HG03060 (cell line): ENCODE data around the gene RRM2.

ENCODE experiments used
- ATAC-seq: cut with Tn5 transposase; IDR thresholded peaks from one replicate; pipeline ENCODE4 v1.9.1; 2021; ENCODE audit warnings: low read depth, moderate number of reproducible peaks; ENCODE audit not compliant: unreplicated experiment

Gene RRM2

DNA sequence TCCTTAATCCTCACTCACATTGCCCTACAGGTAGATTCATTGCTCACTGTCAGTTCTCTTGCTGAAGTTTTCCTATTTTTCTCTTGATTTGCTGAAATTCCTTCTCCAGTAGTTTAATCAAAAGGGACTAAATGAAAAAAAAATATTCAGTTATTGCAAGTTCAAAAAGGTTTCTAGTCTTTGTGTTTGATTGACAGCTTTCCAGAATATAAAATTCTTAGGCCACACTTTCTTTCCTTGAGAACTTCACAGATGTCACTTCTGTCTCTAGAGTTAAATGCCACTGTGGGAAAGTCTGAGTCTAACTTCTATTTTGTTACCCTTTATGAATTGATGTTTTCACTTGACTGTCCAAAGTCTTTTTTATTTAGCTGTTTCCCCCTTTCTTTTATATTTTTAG is 25.7 kb downstream of the RRM2 start:
- no peak for ATAC-seq

DNA sequence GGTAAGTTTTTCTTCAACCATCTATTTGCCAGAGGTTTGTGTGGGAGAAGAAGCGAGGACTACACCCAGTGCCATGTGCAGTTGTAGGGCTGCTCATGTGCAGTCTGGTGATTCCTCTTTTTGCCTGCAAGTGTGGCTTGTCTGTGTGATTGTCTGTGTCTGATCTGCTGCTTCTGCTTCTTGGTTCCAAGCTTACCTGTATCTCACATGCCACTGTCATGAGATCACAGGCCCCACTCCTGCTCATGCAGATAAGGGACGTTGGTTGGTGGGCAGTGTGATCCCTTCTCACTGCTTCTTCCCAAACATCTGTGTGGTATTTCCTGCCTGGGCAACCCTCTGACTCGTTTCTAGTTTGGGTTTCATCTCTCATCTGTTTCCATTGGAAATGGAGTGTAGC is 27.1 kb downstream of the RRM2 start:
- ATAC-seq, result no peak

DNA sequence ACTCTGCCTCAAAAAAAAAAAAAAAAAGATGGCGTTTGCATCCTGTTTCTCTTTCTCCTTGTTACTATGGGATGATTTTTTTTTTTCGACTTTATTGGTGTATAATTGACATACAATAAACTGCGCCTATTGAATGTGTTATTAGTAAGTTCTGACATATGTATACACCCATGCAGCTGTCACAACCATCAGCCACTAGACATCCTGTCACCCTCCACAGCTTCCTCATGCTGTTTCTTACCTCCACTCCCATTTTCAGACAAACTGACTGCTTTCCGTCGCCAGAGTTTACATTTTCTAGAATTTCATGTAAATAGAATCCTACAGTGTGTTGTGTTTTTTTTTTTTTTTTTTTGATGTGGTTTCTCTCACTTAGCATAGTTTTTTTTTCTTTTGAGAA is 27.9 kb downstream of the RRM2 start:
- ATAC-seq, result no peak

DNA sequence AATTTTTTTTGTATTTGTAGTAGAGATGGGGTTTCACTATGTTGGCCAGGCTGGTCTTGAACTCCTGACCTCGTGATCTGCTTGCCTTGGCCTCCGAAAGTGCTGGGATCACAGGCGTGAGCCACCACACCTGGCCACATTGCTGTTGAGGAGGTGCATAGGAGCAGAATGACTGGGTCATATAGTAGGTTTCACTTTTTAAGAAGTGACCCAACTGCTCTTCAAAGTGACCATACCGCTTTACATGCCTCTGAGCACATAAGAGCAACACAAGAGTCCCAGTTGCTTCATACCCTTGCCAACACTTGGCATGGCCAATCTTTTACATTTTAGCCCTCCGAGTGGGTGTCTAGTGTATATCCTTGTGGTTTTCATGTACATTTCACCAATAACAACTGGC is 28.9 kb downstream of the RRM2 start:
- no peak for ATAC-seq

DNA sequence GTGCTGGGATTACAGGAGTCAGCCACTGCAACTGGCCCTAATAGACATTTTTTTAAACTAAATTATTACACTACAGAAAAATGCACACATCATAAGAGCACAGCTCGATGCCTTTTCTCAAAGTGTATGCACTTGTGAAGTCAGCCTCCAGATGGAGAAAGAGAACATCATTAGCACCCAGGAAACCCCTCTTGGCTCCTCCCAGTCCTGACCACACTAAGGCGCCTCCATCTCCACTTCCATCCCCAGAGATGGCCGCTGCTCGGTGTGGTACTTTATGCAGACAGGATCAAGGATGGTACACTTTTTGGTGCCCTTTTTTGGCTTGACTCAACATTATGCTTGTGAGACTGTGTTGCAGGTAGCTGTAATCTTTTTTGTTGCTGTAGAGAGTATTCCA is 34.8 kb downstream of the RRM2 start:
- no peak for ATAC-seq

DNA sequence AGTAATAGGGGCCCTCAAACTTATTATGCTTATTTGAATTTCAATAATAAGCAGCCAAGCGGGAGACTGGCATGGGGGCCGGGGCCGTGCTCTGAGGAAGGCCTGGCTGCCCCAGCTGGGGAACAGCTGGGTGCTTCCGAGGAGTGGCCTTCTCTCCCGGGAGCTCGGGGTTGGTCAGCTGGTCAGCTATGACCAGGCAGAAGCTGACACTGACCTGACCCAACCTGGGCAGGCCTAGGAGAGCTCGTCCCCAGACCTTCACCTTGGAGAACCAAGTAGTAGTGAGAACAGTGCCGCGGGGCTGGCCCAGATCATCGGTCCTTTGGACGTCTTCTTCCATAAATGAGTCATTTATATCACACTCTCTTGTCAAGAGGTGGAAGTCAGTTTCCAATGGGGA is 36.1 kb downstream of the RRM2 start:
- no peak for ATAC-seq

DNA sequence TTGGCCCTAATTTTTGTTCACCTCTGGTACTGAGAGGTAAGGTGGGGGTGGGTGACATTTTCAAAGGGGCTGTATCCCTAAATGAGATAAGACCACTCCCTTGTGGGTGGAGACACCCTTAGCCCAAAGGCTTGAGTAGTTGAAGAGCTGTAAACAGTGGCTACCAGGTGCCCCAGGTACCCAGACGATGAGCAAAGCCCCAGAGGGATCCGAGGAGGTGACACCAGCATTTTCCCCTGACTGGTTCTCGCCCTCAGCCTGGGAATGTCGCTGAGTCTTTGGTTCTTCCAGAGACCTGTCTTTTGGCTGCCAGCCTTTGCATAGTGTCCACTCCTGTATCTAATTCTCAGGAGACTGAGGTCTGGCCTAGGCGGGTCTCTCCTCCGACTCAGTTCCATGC is 36.5 kb downstream of the RRM2 start:
- no peak for ATAC-seq

DNA sequence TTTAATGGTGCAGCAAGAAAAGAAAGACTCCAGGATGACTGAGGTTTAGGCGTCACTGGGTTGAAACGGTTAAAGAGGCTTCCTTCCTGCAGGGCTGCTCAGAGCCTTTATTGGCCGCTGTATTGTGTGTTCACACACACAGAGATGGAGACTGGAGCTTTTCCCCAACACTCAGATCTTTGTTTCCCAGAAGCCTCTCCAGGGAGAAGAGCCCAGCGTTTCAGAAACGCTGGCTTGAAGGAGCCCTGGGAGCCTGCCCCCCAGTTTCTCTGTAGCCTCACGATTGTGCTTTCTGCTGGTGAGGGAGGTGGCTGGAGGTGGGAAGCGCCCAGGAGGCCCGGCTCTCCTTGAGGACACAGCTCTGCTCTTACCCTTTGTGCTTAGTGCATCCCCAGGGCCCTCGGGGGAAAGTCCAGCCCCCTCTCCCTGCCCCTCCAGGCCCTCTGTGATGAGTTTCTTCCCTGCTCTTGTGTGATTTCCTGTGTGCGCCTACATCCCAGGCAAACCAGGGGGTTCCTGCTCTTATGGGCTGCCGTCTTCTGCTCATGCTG is 37.1 kb downstream of the RRM2 start:
- ATAC-seq, result no peak

DNA sequence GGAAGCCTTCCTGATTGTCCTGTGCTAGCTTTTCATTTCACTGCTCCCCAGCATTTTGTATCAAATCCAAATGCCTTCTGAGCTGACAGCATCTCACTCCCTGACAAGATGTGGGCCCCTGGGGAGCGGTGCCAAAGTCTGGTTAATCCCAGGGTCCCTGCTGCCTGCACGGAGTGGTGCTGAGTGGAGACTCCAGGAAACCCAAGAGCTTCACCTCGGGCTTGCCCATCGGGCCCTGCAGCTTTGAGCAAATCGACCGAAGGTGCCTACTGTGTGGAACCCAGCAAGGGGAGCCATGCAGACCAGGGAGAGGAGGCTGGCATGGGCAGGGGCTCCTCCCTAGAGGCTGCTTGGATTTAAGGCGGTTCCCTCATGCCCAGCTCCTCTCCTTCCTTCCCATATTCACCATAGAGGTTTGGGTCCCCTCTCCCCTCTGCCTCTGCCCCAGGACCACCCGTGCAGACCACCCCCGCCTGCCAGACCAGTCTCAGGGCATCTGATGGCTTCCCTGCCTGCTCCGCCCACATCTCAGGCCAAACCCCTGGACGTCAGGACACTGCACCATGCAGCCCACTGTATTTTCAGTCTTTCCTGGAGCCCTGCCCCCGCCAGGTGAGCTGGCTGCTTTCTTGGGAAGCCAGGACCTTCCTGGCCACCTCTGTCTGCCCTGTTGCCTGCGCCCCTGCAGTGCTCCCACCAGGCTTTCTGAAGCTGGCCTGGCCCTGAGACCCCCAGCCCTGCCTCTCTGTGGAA is 37.8 kb downstream of the RRM2 start:
- ATAC-seq, result no peak

DNA sequence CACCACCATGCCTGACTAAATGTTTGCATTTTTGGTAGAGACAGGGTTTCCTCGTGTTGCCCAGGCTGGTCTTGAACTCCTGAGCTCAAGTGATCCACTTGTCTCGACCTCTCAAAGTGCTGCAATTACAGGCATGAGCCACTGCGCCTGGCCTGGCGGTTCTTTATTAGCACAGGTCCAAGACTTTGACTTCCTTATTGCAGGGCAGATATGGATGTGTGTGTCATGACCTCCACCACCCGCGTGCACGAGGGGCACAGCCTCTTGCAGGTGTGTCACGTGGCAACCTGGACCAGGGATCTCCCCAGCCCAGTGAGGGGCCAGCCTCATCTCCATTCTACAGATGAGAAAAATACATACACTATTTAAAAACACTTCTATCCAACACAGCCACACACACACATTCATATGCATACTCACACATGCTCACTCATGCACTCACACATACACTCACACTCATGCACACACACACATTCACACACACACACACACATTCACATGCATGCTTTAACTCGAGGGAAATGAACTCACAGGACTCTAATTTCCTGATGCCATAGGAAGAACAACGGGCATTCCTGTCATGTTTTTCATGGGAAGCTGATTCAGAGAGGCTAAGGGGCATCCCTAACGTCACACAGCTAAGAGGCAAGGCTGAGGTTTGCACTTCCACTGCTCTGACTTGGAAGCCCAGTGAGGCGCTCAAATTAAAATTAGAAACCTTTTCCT is 38.8 kb downstream of the RRM2 start:
- no peak for ATAC-seq

DNA sequence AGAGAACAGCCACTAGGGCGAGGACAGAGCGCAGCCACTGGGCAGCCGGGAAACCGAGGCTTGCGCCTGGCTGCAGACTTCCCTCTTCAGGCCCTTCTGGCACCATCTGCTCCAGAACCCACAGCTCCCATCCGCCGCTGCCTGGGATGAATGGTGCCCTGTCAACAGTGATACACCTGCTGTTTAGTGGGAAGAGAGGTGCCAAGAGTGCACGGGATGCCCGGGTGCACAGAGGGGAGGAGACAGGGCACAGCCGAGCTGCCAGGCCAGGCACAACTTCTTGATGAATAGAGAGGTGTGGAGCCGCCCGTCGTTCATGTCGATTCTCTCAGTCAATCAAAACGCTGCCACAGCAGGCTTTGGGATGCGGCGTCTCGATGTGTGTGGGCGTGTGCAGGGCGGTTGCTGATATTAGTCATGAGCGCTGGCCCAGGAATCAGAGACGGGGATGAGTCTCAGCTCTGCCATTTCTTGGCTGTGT is 39.5 kb downstream of the RRM2 start:
- no peak for ATAC-seq

DNA sequence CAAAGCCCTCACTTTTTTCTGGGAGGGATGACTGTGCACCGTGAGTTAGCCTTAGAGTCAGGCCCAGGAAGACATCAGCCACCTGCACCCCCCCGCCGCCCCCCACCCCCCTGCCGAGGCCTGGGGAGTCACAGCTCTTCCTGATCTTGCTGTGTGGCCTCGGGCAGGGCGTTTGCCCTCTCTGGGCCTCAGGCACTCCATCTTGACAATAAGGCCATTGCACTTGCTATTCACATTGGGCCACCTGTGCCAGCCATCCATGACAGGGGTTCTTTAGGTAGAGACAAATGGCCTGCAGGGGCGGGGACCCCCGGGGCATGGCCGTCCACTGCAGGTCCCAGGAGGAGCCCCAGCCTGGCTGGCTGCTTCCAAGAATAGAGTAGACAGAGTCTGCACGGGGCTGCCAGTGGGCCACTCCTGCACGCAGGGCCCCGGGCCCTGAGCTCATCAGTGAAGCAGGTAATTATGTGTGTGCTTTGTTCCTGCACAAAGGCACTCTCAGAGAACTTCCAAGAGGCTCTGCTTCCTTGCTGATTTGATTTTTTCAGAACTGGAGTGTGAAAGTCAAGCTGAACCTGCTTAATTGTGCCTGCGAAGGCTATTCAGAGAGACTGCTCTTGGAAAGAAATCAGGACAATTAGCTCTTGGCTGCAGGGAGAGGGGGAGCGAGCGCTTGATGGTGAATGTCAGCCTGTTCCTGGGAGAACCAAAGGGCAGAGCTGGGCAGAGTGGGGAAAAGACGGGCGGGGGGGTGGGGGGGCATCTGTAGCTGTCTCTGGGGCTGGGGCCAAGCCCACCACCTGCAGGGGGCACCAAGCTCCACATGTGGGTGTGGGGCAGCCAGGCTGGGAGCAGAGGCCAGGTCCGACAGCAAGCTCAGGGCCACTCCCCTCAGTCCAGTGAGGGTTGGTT is 40.3 kb downstream of the RRM2 start:
- no peak for ATAC-seq

DNA sequence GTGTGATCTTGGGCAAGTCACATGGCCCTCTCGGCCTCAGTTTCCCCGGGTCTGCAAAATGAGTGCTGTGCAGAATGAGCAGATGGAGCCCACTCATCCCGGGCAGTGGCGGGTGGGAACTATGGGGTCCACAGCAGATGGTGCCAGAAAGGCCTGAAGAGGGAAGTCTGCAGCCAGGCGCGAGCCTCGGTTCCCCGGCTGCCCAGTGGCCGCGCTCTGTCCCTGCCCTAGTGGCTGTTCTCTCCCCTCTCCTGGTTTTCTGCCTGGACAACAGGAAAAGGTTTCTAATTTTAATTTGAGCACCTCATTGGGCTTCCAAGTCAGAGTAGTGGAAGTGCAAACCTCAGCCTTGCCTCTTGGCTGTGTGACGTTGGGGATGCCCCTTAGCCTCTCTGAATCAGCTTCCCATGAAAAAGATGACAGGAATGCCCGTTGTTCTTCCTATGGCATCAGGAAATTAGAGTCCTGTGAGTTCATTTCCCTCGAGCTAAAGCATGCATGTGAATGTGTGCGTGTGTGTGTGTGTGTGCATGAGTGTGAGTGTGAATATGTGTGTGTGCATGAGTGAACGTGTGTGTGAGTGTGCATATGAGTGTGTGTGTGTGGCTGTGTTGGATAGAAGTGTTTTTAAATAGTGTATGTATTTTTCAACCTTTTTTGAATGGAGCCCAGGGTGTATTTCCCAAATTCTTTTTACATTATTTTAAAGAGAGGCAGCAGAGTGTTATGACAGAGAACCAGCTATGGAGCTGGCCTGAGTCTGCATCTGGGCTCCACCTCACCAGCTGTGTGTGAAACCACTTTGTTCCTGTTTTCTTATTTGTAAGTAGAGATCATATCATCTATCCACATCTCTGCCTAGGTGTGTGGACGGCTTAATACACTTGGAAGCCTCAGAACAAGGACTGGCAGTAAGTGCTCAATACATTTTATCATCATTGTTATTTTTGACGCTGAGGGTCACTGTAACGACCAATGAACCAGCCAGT is 41.3 kb downstream of the RRM2 start:
- ATAC-seq, result no peak

DNA sequence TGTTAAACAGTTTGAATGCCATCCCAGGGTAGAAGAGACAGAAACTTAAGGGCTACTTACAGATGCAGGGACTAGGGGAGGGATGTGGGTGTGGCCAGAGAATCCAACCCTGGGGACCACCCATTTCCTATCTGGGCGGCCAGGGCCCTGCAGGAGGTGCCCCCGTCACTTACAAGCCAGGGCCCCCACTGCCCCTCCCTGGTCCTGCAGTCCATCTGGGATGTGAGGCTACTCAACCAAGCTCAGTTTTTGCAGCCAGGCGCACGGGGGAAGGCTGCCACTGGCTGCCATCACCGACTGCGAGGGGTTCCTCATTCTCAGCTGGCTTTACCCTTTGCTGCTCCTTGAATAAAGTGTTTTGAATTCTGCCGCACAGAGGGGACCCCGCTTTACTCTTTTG is 42.1 kb downstream of the RRM2 start:
- ATAC-seq, result no peak

DNA sequence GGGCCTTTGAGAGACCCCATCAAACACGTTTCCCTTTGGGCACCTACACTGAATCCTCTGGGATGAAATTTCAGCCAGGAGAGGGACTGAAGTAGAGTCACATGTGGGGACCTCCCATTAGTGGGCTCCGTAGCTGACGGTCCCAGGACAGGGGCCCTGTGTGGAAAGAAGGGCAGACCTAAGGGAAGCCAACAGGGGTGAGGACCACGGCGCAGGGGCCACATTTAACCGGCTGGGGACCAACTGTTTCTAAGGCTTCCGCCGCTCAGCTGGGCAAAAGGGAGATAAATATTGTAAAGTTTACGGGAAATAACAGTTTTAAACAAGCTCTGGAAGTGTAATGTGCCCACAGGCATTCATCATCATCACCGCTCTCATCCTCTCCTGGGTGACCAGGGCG is 42.7 kb downstream of the RRM2 start:
- no peak for ATAC-seq

DNA sequence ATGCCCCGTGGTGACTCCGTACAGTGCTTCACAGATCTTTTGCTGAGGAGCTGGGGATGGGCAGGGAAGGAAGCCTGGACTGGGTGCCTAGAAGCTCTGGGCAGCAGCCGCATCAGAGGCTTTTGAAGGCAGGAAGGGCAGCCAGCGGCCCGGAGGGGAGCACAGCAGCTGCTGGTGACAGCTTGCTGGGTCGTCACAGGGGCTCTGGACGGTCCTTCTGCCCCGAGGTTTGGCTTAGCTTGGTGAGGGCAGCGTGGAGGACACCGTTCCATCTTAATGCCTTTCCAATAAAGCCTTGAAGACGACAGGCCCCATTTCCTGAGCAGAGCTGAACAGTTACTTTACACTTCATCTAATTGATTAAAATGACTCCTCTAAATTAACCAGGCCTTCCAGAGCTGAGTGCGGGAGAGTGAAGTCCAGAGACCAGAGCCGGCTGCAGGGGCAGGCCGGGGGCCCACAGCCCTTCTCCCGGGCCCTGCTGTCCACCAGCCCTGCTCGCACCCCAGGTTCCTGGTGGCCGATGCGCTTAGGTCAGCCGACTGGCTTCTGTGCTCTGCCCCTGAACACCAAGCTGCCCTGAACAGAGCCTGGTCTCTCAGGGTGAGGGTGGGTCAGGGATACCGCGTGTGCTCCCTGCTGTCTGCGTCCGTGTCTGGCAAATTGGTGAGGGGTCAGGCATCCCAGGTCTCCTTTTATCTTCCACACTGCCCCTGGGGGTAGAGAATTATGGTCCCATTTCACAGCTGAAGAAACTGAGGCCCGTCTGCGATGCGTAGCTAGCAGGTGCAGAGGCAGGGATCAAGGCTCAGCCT is 43.5 kb downstream of the RRM2 start:
- ATAC-seq, result no peak

DNA sequence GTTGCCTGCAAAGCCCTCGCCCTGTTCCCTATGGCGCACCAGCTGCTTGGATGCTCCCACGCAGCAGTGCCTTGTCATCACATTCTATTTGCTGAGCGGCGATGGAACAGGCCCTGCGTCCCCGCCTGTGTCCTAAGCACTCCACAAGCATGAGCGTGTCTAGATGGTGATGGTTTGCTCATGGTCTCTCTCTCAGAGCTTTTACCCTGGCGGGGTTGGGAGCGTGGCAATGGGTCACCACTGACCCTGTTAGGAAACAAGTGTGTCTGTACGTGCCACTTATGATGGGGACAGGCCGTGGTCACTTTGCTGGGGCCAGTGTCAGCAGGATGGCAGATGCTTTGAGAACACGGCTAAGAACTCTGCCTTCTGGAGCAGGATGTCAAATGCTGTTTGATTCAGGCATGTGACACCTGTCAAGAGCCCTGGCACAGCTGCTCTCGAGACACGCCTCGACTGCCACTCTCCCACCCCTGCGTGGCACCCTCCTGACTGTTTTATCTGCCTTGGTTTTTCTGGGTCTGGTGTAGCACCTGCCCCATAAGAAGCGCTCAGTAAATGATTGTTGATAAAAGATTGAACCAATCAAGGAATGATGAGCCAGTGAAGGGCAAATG is 44.2 kb downstream of the RRM2 start:
- ATAC-seq, result no peak

DNA sequence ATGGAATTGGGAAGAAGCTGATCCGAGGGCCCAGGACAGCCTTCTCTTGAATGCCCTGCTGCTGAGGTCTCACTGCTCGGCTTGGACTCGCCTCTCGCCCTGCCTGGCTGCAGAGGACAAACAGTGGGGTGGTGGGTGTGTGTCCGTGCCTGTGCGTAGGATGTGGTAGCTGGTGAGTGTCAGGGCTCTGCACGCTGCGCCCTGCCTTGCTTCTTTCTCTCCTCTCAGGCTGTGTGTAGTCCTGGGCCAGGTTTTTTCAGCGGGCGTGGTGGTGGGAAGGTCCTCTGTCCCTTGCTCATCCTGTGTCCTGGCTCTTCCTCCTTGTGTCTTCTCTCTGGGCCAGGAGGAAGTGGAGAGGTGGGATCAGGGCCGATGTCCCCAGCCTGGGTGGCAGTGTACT is 44.8 kb downstream of the RRM2 start:
- ATAC-seq, result no peak
